HG03469 (cell line): ENCODE measurements around the gene MTA1.

Experiments
- ATAC-seq: cut with Tn5 transposase; IDR thresholded peaks from one replicate; pipeline ENCODE4 v1.9.1; 2021; ENCODE audit warnings: mild to moderate bottlenecking, moderate library complexity, moderate number of reproducible peaks; ENCODE audit not compliant: unreplicated experiment

The MTA1 gene

DNA sequence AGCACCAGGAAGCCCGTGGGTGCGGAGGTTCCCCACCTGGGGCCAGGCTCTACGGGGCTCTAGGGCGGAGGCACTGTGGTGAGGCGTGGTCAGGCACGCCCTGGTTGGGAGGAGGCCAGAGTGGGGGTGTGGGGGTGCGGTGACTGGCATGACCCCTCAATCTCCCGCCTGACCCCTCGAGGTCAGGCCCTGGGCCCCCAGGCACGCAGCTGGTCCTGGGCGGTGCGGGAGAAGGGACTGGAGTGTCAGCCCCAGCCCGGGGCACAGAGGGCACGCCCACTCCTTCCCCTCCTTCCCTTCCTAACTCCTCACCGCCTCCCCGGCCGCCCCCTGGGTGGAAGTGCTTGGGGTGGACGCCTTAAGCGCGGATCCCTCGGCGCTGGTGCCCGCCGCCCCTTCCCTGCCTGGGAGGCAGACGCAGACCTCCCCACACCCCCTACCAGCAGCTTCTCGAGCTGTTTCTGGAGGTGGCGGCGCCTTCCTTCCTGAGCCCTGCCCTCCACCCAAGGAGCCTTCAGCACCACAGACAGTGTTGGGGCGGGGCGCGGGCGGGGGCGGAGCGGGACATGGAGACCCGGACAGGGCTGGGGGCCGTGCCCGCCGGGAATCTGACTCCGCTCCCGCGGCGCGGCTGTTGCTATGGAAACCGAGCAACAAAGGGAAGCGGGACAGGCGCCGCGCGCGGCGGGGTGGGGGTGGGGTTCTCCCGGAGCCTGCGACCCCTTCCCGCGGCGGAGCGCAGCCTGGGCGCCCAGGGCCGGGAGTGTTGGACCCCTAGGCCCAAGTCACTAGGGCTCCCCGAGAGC lies 54.3 kb downstream of the MTA1 start:
- no peak for ATAC-seq

DNA sequence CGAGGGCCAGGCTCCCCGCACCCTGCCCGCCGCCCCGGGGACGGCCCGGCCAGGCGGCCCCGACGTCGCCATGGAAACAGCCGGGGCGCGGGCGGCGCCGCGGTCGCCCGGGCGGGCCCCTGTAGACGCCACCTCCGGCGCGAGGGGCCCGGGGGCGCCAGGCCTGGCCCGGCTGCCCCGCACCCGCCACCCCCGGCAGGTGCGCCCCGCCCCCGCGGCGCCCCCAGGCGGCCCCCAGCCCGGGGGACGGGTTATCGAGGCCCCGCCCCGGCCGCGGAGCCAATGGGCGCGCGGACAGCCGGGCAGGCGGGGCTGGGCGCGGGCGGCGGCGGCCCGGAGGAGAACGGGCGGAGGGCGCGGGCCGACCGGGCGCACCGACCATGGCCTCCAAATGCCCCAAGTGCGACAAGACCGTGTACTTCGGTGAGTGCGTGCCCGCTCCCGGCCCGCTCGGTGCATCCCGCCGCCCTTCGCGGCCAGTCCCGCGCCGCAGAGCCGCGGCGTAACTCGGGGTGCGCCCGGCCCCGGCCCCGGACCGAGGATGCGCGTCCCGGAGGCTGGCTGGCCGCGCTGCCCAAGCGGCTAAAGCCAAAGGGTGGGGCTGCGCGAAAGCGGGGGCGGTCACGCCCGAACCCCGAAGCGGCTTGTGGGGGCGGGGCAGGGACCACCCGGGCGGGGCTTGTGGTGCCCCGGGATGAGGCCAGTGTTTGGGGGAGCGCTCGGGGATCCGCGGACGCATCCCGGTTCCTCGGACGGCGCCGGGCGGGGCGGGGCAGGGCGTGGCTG lies 55.0 kb downstream of the MTA1 start, which contains the start of gene CRIP2:
CRIP2 (plus strand) TSS at position 339 of the 786 bp plus-strand sequence; CDS start at position 381, 42 bp downstream.
- ATAC-seq = no peak

DNA sequence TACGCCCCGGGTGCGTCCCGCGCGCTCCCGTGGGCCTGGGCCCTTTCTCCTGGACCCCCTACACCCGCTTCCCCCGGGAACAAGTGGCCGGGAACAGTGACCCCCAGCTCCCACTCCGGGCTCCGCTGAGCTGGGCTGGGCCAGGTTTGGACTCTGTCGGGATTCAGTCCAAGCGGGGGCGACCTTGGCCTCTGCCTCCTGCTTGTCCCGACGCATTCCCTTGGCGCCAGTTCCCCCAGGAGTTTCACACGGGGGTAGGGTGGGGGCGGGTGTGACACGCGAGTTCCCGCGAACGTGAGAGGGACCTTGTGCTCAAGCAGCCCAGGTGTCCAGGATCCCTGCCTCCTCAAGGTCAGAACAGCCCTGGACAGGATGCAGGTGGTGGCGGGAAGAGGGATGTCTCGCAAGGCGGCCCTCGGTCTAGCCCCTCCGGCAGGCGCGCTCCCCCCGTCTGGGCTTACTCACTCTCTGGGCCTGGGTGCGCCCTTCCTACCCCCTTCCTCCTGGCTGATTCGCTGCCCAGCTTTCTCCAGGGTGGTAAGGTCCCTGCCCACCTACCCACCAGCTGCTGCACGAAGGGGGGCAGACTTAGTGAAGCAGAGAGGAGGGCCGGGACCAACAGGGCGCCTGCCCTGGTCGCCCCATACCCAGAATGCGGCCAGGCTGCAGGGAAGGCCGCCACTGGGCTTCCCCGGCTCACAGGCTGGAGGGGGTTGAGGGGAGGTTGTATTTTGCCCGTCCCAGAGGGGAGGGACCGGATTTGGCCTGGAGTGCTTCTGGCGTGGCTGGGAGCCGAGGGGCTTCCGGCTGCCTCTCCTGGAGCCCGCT lies 55.9 kb downstream of the MTA1 start:
- no peak for ATAC-seq

DNA sequence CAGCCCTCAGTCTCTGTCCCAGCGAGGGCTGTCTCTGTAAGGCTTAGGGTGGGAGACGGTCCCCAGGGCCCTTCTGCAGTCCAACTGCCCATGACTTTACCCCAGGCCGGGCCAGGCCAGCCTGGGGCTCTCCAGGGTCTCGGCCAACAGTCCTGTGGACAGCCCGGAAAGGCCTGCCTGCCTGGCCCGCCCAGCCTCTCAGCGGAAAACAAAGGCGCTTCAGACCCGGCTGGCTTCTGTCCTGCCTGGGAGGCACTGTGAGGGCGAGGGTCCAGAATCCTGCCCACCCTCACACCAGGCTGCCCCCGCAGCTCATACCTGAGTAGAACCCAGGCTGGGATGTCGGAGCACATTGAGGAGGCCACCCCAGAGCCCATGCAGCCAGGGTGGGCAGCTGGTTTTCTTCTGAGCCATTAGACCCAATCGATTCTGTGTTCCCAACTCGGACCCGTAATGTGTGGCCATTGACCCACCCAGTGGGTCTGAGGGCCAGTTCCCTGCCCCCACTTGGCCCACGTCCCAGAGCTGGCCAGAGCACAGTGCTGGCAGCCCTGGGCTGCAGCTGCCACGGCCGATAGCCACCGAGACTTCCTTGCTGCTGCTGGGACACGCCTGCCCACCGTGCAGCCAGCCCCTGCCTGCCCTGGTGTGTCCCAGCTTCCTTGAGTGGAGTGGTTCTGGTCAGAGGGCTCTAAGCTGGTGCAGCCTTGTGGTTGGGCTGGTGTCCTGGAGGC lies 56.6 kb downstream of the MTA1 start:
- no peak for ATAC-seq

DNA sequence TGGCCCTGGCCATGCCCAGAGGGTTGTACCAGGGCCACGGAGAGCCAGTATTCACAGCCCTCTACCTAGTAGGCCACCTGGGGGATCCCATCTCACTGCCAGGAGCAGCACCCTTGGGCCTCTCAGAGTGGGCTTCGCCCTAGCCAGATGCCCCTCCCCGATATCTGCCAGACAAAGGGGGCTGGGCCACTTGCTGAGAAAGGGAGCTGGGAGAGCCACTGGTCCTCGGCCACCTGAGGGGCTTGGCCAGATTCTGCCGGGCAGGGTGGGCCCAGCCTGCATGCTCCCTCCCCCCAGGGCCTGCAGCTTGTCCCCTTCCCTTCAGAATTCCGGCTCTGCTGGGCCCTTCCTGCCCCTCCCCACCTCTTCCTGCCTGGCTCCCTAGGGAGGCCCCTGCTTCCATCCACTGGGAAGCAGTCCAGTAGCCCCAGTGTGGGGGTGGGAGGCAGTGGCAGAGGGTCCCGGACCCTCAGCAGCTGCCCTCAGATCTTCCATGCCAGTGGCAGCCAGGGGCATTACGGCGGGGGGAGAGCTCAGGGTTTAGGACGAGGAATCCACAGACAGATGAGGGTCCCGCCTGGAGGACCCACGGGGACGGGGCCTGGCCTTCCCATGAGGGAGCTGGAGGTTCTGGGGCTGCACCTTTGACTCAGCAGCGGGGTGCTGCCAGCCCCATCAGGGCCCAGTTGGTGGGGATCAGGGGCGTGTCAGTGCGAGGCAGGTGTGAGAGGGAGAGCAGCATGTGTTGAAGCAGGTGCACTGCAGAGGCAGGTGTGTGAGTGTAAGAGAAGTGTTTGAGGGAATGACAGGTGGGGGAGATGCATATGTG lies 57.4 kb downstream of the MTA1 start:
- ATAC-seq = no peak

DNA sequence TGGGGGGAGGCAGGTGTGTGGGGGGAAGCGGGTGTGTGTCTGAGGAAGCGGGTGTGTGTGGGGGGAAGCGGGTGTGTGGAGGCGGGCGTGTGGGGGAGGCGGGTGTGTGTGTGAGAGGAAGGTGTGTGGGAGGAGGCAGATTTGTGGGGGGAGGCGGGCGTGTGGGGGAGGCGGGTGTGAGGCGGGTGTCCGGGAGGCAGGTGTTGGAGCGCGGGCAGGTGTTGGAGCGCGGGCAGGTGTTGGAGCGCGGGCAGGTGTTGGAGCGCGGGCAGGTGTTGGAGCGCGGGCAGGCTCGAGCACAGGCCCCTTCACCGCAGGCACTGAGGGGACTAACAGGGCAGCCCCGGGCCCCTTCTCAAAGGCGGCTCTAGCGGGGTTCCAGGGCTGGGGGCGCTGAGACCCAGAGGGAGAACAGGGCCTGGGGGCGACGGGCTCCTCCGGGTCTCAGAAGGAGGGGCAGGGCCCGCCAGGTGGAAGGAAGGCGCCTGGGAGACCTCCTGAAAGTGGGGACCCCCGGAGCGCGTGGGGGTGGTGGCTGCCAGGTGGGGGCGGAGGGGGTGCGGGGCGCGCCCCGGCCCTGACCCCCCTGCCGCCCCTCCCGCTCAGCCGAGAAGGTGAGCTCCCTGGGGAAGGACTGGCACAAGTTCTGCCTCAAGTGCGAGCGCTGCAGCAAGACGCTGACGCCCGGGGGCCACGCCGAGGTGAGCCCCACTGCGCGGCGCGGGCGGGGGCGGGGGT lies 58.2 kb downstream of the MTA1 start:
- no peak for ATAC-seq

DNA sequence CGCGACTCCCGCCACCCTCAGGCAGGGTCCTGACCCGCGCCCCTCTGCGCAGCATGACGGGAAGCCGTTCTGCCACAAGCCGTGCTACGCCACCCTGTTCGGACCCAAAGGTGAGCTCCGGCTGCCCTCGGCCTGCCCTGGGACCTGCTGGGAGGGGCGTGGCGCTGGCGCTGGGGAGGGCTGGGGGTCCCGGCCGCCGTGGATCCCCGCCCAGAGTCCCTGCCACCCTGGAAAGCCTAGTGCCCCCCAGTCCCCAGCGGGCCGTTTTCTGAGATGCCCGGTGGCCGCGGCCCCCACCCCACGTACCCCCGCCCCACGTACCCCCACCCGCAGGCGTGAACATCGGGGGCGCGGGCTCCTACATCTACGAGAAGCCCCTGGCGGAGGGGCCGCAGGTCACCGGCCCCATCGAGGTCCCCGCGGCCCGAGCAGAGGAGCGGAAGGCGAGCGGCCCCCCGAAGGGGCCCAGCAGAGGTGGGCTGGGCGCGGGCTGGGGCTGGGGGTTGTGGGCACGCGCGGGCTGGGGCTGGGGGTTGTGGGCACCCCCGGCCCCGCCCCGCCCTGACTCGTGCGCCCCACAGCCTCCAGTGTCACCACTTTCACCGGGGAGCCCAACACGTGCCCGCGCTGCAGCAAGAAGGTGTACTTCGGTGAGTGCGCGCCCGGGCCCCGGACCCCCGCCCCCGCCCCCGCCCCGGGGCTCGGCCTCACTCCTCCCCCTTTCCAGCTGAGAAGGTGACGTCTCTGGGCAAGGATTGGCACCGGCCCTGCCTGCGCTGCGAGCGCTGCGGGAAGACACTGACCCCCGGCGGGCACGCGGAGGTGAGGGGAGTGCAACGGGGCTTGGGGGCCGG lies 59.0 kb downstream of the MTA1 start:
- ATAC-seq = no peak

DNA sequence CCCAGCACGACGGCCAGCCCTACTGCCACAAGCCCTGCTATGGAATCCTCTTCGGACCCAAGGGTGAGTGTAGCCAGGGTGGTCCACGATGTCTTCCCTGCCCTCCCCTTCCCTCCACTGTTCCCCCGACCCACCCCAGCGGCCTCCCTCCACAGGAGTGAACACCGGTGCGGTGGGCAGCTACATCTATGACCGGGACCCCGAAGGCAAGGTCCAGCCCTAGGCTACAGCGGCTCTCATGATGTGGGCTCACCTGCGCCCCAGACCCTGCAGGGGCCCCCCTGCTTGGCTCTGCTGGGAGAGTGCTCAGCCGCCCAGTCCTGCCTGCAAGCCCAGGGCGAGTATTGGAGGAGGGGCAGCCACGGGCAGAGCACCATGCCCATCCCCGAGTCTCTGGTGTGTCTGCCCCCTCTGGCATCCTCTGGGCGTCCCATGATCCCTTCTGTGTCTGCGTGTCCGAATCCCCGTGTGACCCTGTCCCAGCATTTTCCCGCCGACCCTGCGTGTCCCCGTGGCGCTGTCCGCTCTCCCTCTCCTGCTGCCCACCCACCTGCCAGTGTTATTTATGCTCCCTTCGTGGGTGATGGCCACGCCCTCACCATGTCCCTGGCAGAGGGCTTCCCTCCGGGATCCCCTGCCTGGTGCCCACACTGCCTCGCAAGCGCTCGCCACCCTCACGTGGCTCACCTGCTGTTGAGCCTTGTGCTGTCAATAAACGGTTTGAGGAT lies 60.0 kb downstream of the MTA1 start:
- ATAC-seq = no peak

DNA sequence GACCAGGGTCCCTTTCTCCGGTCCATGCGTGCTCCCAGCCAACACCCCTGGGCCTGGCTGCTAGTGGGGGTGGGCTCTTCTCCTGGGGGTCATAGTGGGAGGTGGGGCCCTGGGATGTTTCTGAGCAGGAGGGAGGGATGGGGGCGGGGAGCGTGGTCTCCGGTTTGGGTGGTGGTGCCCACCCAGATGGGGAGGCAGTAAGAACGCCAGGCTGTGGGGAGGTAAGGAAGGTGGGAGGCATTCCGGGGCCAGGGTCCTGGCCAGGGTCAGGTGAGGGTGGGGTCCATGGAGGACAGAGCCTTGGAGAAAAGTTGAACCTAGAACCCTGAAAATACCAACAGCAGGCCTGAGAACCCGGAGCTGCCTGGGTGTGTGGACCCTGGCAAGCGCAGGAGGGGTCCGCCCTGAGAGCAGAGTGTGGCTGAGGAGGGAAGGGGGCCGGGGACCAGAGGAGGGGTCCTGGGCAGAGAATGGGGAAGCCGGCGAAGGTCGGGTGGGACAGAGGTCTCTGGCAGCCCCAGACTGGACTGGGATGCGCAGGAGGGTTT lies 60.6 kb downstream of the MTA1 start:
- ATAC-seq = no peak

DNA sequence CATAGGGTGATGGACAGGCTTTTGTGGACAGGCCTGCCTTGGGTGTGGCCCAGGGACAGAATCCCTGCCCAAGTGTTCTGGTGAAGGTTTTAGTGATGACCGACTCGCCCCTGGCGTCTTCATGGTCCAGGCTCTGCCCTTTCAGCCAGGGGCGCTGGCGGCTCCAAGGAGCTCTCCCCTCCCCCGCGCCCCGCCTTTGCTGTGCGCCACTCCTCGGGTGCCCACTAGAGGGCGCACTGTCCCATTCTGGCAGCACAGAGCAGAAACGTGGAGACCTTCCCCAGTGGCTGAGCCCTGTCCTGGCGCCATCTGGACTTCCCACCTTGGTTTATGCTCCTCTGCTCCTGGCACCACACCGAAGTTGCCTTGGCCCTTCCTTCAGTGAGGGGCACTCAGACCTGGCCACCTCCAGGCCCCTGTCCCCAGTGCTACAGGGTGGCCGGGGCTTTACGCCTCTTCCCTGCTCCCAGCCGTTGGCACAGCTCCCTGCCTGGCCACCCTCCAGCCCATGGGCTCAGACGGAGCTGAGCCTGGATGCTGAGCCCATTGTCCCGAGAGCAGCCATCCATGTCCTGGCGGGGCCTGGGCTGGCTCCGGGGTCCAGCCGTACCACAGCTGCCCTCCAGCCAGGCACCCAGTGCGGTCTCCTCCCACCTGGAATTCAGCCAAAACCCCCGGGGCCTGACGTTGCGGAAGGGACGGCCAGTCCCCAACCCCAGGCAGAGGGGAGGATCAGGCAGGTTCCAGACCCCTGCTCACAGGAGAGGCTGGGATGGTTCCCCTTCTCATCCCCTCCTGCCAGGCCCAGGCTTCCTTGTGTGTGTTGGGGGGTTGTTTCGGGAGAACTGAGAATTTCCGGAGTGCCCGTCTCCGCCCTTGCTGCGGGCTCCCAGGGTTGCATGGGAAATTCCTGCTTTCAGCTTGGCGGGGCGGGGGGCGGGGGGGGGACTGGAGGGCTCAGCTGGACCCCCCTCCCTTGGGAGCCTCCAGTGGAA lies 61.5 kb downstream of the MTA1 start:
- peak; percentile 34 for ATAC-seq

DNA sequence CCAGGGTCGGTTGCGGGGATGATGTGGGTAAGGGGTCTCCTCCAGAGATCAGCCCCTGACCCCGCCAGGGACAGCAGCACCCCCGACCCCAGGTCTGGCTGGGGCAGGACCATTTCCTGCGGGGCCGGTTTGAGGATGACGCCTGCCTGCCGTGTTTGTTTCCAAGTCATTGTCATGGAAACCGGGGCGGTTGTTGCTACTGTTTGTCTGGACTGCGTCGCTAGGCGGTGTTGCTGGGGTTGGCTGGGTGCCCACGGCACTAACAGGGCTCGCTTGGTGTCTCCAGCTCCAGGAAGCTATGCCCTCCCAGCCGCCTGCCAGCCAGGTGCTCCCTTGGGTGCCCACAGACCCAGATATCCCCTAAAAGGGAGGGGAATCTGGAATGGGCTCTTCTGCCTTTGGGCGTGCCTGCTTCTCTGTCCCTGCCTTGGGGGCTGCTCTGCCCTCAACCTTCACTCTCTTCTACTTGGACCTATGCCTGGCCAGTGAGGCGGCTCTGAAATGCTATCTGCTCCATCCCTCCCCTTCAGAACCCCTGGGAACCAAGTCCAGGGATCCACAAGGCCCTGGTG lies 62.3 kb downstream of the MTA1 start:
- peak; percentile 32 for ATAC-seq

DNA sequence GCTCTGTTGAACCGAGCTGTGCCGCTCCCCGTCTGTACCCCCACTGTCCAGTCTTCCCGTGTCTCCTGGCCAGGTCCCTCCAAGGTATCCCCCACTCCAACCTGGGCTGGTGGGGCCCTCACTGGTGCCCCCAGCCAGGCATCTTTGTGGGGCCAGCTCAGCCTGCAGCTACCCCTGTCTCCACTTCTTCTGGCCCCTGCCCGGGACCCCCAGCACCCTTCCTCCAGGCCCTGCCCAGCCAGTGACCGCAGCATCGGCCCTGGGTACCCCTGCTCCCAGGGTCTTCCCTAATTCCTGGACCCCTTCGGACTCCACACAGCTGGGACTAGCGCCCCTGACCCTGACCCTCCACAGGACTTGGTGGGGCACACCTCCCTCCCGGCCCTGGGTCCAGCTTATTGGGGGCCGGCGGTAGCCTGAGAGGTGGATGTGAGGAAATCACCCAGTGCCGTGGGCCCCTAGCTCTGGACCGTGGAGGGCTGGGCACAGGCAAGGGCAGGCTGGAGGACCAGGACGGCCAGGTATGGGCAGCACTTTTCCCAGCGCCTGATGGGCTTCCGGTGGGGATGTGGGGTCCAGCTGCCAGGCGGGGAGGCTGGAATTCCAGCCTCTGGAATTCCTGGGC lies 63.0 kb downstream of the MTA1 start:
- no peak for ATAC-seq

DNA sequence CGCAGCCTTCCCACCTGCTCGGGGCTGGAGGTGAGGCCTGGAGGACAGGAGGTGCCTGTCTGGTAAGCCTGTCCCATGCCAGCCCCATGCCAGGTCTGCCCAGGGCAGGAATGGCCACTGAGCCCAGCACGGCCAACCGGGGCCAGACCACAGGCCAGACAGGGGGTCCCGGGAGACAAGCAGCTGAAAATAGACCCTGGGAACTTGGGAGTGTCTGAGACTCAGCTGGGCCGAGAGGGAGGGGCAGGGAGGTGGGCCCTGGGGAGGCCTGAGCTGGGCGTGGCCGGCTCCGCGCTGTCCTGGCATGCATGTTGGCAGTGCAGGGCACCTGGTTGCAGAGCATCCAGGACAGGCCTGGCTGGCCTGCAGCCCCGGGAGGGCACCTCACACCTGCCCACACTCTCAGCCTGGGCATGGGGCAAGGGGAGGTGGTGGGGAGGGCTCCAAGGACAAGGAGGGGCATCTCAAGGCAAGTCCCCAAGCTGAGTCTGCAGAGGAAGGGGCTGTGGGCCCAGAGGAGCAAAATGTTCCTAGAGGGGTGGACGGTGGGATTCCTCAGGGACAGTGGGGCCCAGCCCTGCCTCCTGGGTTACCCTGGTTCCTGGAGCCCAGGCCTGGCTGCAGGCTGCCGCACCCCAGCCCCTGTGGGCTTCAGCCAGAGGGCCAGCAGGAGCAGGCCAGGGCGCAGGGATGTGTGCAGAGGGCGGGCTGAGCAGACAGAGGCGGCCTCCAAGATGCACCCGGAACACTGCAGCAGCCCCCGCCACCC lies 63.9 kb downstream of the MTA1 start:
- no peak for ATAC-seq
